Endothelial cell of umbilical vein (primary cell): ENCODE results near the gene CFAP68.

Source experiments
- CTCF ChIP-seq, 2 donors: IDR thresholded peaks; 1 replicate in 1 of 2; 2 replicates in 1 of 2; pipeline ENCODE4 v1.5.1; 2011; ENCODE audit warnings: low read length in 2 of 2, mild to moderate bottlenecking in 2 of 2, moderate library complexity in 2 of 2, control low read depth in 1 of 2, inconsistent platforms in 1 of 2, low read depth in 1 of 2; ENCODE audit not compliant: insufficient read depth in 1 of 2; ENCODE audit errors: extremely low read depth in 1 of 2
- POLR2AphosphoS5 ChIP-seq: IDR thresholded peaks from 2 replicates; pipeline ENCODE4 v1.6.1; 2012; ENCODE audit warnings: low read depth, mild to moderate bottlenecking, control low read depth, low read length, moderate library complexity; ENCODE audit not compliant: insufficient read depth

GRCh38 chr11:111836721-111837120 is 42.6 kb upstream of the CFAP68 start:
- no peak for TF ChIP-seq CTCF (IDR thresholded peaks at IDR 0.05; ENCODE audit: extremely low read depth in 1 of 2, insufficient read depth in 1 of 2, low read depth in 1 of 2, low read length in 2 of 2)
- no peak for TF ChIP-seq POLR2AphosphoS5
